KMS-11 (cell line): ENCODE results near the gene SLC25A30.
A peak's percentile ranks its signal among the peaks of the same experiment; 100 is the strongest.

Source experiments
- H2AFZ ChIP-seq: fragments of 200-600 bp; sonication (generic); 2 replicates; pipeline ENCODE4 v1.6.1; 2016; ENCODE audit warnings: antibody characterized with exemption, mixed run types, low read depth
- H3K27ac ChIP-seq: fragments of 200-600 bp; sonication (generic); 2 replicates; pipeline ENCODE4 v1.6.1; 2016; ENCODE audit warnings: mild to moderate bottlenecking, mixed run types
- H3K27me3 ChIP-seq: fragments of 200-600 bp; sonication (generic); 2 replicates; pipeline ENCODE4 v1.6.1; 2017; ENCODE audit warnings: mild to moderate bottlenecking, low read depth, mixed run types, moderate library complexity; ENCODE audit not compliant: insufficient read depth
- H3K36me3 ChIP-seq: fragments of 200-600 bp; sonication (generic); 2 replicates; pipeline ENCODE4 v1.6.1; 2017; ENCODE audit warnings: mild to moderate bottlenecking, mixed run types; ENCODE audit not compliant: insufficient read depth
- H3K4me1 ChIP-seq: fragments of 200-600 bp; sonication (generic); 2 replicates; pipeline ENCODE4 v1.6.1; 2016; ENCODE audit warnings: mild to moderate bottlenecking, low read depth, mixed run types; ENCODE audit not compliant: poor library complexity, severe bottlenecking
- H3K4me2 ChIP-seq: fragments of 200-600 bp; sonication (generic); 2 replicates; pipeline ENCODE4 v1.7.0; 2016; ENCODE audit warnings: mild to moderate bottlenecking, mixed run types
- H3K4me3 ChIP-seq: fragments of 200-600 bp; sonication (generic); IDR thresholded peaks from 2 replicates; pipeline ENCODE4 v1.6.1; 2017; ENCODE audit warnings: low read depth, low read length, mixed read lengths; ENCODE audit not compliant: insufficient read depth
- H3K79me2 ChIP-seq: fragments of 200-600 bp; sonication (generic); 2 replicates; pipeline ENCODE4 v1.6.1; 2016; ENCODE audit warnings: low read depth, mixed run types; ENCODE audit not compliant: insufficient read depth
- H3K9ac ChIP-seq: fragments of 200-600 bp; sonication (generic); 2 replicates; pipeline ENCODE4 v1.6.1; 2016; ENCODE audit warnings: mild to moderate bottlenecking, mixed run types
- H4K20me1 ChIP-seq: fragments of 200-600 bp; sonication (generic); 2 replicates; pipeline ENCODE4 v1.6.1; 2016; ENCODE audit warnings: mild to moderate bottlenecking, mixed run types; ENCODE audit not compliant: insufficient read depth
- TF ChIP-seq, protein P1 (sequence below): fragments of 200-600 bp; sonication (generic); conservative IDR thresholded peaks from 2 replicates; pipeline ENCODE4 v1.6.1; 2017; ENCODE audit warnings: low read depth, mild to moderate bottlenecking, antibody characterized with exemption, low read length, moderate library complexity, mixed read lengths

The SLC25A30 gene

DNA sequence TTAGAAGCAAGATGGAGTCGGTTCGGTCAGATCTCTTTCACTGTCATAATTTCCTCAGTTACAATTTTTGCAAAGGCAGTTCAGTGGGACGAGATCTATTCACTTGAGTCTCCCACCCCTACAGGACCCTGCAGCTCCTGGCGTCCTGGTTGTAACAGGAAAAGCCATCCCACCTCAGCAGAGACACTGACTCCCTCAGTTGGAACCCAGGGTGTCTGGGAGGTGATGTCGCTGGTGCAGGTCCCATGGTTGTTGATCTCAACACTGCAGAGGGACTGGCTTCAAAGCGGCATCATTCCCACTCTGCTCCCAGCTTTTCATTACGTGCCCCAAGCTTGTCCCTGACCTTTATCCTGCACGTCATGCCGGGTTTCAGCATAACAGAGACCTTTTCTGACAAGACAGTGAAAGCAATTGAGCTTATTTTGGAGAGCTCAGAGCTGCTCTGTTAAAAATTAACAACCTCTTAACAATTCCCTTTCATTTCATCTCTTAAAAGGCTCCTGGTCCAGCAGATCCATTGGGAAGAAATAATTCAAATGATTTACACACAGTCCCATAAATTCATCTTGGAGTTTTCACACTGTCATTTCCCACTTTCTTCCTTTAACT lies 29.0 kb upstream of the SLC25A30 start:
- Histone ChIP-seq H3K9ac (no peak overlapping the region), H3K4me2 (no peak overlapping the region), H2AFZ (no peak overlapping the region), H3K4me3 (no peak overlapping the region), H3K27me3 (no peaks in the 10 kb centered on the region), H4K20me1 (no peaks in the 10 kb centered on the region), H3K36me3 (no peaks in the 10 kb centered on the region), H3K27ac (no peak overlapping the region), H3K79me2 (no peaks in the 10 kb centered on the region), H3K4me1 (peaks cover 1% of the 10 kb centered on the region)
- TF ChIP-seq, protein P1, sequence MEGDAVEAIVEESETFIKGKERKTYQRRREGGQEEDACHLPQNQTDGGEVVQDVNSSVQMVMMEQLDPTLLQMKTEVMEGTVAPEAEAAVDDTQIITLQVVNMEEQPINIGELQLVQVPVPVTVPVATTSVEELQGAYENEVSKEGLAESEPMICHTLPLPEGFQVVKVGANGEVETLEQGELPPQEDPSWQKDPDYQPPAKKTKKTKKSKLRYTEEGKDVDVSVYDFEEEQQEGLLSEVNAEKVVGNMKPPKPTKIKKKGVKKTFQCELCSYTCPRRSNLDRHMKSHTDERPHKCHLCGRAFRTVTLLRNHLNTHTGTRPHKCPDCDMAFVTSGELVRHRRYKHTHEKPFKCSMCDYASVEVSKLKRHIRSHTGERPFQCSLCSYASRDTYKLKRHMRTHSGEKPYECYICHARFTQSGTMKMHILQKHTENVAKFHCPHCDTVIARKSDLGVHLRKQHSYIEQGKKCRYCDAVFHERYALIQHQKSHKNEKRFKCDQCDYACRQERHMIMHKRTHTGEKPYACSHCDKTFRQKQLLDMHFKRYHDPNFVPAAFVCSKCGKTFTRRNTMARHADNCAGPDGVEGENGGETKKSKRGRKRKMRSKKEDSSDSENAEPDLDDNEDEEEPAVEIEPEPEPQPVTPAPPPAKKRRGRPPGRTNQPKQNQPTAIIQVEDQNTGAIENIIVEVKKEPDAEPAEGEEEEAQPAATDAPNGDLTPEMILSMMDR = no peak

DNA sequence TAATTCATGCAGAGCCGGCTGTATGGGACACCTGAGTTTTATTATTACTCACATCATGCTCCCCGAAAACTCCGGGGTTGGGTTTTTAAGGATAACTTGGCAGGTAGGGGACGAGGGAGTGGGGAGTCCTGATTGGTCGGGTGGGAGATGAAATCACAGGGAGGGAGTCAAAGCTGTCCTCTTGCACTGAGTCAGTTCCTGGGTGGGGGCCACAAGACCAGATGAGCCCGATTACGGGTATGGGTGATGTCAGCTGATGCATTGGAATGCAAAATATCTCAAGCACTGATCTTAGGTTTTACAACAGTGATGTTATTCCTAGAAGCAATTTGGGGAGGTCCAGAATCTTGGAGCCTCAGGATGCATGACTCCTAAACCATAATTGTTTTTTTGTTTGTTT lies 28.0 kb upstream of the SLC25A30 start:
- TF ChIP-seq, protein P1 = no peak
- no peak overlapping the region for H3K4me3 ChIP-seq
- H4K20me1 ChIP-seq = no peaks in the 10 kb centered on the region
- H3K4me2 ChIP-seq = no peak overlapping the region
- no peaks in the 10 kb centered on the region for H3K36me3 ChIP-seq
- H2AFZ ChIP-seq = no peak overlapping the region
- no peak overlapping the region for H3K27ac ChIP-seq
- H3K9ac ChIP-seq = no peak overlapping the region
- H3K27me3 ChIP-seq = no peaks in the 10 kb centered on the region
- no peaks in the 10 kb centered on the region for H3K79me2 ChIP-seq
- peaks cover 11% of the 10 kb centered on the region for H3K4me1 ChIP-seq

DNA sequence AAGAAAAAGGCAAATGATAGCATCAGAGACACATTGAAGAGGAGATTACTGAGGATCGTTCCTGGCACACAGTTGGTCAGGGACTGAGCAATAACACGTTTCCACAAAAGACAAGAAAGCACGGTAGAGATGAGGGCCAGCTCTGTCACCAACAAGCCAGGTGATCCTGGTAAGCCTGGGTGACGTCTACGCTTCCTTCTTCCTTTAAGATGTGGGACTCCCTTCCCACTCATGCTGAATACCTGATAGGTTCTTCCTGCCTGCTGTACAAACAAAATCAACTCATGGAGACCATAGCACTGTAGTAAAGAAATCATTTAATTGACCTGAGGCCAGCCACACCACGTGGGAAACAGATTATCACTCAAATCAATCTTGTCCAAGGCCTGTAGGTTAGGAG lies 26.9 kb upstream of the SLC25A30 start:
- TF ChIP-seq, protein P1 = no peak
- Histone ChIP-seq H3K36me3 (no peaks in the 10 kb centered on the region), H3K4me3 (no peak overlapping the region)

DNA sequence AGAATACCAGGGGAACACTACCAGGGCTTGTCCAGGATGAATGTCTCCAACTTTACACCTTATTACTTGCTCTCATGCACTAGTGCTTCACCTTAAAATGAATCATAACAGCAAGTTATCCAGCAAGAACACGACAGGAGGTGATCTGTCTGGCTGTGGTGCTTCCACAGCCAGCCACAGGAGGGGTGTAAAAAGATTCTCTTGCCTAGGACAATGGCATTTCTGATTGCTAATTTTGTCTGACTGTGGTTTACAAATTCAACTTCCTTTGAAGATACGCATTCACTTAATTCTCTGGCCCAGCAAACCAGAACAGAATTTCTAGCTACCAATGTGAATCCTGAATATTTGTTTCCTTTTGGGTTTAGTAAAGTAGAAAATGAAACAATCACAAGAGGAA lies 23.5 kb upstream of the SLC25A30 start:
- H3K4me1 ChIP-seq = peaks cover 21% of the 10 kb centered on the region
- no peaks in the 10 kb centered on the region for H3K36me3 ChIP-seq
- no peaks in the 10 kb centered on the region for H3K79me2 ChIP-seq
- H3K27me3 ChIP-seq = no peaks in the 10 kb centered on the region
- peak overlapping the region; percentile 29; the same call in 1 of the 2 replicates for H3K27ac ChIP-seq
- no peaks in the 10 kb centered on the region for H4K20me1 ChIP-seq
- peak overlapping the region; percentile 28 for H2AFZ ChIP-seq
- no peak overlapping the region for H3K9ac ChIP-seq
- TF ChIP-seq, protein P1 = no peak
- H3K4me2 ChIP-seq = peak overlapping the region; percentile 54
- H3K4me3 ChIP-seq = no peak overlapping the region

More for the DNA sequence above, 26.9 kb upstream of the SLC25A30 start:
- H3K27me3 ChIP-seq = no peaks in the 10 kb centered on the region
- no peak overlapping the region for H2AFZ ChIP-seq
- no peak overlapping the region for H3K4me2 ChIP-seq
- H3K27ac ChIP-seq = no peak overlapping the region
- peaks cover 21% of the 10 kb centered on the region for H3K4me1 ChIP-seq
- H4K20me1 ChIP-seq = no peaks in the 10 kb centered on the region
- H3K79me2 ChIP-seq = no peaks in the 10 kb centered on the region
- no peak overlapping the region for H3K9ac ChIP-seq
